Mucosa of descending colon (tissue), 3 donors: ENCODE data around the gene SBK3. TPM values are rescaled to one million over a fixed set of nuclear protein-coding genes. Genes with fewer than 3 reads are reported as not detected.

Experiments
- ATAC-seq: fragments of 200-7000 bp; cut with Tn5 transposase; one replicate; pipeline ENCODE4 v1.9.1; 2020; ENCODE audit warnings: mild to moderate bottlenecking, moderate library complexity
- DNase-seq, 3 donors: peaks; one replicate each; pipeline ENCODE4 v3.0.0-alpha.2; 2020
- H3K36me3 ChIP-seq: fragments of 200-600 bp; one replicate; pipeline ENCODE4 v1.8.0; 2021; ENCODE audit warnings: low read depth, mild to moderate bottlenecking
- H3K4me1 ChIP-seq: fragments of 200-600 bp; one replicate; pipeline ENCODE4 v1.8.0; 2021; ENCODE audit warnings: low read depth, mild to moderate bottlenecking
- H3K4me3 ChIP-seq: fragments of 200-600 bp; one replicate; pipeline ENCODE4 v1.8.0; 2021; ENCODE audit warnings: mild to moderate bottlenecking
- H3K9me3 ChIP-seq: fragments of 200-600 bp; one replicate; pipeline ENCODE4 v1.8.0; 2021; ENCODE audit warnings: mild to moderate bottlenecking
- intact Hi-C, 2 donors: fragments of 100-400 bp; cut with DNase I in 1 of 2; cut with micrococcal nuclease in 1 of 2; formaldehyde crosslinking; loops; one replicate each; pipeline versions ENCODE4 v1.11.0 to v1.11.1; 2022; cut with DNase I, micrococcal nuclease
- long read RNA-seq, 2 donors: library from polyadenylated mRNA; unstranded; transcript quantifications; one replicate each; pipeline ENCODE4 v2.0.0, GENCODE V29; 2019 to 2021
- total RNA-seq, 3 donors: library from RNA; stranded (reverse); fragmentation: NEBNext Ultra II Directional in 2 of 3; extraction: Animal tissue kit (Norgen Biotek cat#: 25700) in 2 of 3; gene quantifications; one replicate each; pipeline versions ENCODE4 v1.2.1 to v1.2.4, GENCODE V29; 2021 to 2023
- TF ChIP-seq, protein P1 (sequence below): fragments of 200-600 bp; IDR thresholded peaks from one replicate; pipeline ENCODE4 v1.8.0; 2022; ENCODE audit warnings: antibody characterized with exemption, mild to moderate bottlenecking
- donor health status: DM: no; HTN: no; CAD: no; lungs with moderate emphysema.
- donor health status: DM: no; HTN: no; CAD: no.
- donor health status: DM: no; HTN: yes; CAD: no.

Gene SBK3, protein sequence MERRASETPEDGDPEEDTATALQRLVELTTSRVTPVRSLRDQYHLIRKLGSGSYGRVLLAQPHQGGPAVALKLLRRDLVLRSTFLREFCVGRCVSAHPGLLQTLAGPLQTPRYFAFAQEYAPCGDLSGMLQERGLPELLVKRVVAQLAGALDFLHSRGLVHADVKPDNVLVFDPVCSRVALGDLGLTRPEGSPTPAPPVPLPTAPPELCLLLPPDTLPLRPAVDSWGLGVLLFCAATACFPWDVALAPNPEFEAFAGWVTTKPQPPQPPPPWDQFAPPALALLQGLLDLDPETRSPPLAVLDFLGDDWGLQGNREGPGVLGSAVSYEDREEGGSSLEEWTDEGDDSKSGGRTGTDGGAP
- total RNA-seq, result under 1 TPM in 2 of 3 donors, not detected in 1; 0.34 to 0.54 TPM
- long read RNA-seq, donor 1, result 0 reads
- long read RNA-seq, donor 2, result 0 reads

DNA sequence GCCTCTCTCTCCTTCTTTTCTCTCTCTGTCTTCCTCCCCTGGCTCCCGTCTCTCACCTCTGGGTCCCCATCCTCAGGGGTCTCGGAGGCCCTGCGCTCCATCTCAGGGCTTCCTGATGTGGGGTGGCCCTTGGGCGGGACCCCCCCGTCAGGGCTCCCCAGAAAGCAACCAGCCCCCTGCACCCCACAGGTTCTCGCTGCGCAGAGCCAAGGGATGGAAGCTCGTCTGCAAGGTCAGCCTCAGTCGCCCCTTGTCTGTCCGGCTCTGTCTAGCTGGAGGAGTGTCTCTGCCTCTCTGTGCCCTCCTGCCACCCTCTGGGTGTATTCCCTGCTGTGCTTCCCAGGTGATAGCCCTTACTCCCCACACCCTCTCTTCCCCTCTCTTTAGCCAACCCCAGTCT is at the start of gene SBK3:
SBK3 (minus strand) TSS at position 101 of the 400 bp plus-strand sequence; CDS start at position 101, 0 bp downstream.
- no peak for DNase-seq
- TF ChIP-seq, protein P1, sequence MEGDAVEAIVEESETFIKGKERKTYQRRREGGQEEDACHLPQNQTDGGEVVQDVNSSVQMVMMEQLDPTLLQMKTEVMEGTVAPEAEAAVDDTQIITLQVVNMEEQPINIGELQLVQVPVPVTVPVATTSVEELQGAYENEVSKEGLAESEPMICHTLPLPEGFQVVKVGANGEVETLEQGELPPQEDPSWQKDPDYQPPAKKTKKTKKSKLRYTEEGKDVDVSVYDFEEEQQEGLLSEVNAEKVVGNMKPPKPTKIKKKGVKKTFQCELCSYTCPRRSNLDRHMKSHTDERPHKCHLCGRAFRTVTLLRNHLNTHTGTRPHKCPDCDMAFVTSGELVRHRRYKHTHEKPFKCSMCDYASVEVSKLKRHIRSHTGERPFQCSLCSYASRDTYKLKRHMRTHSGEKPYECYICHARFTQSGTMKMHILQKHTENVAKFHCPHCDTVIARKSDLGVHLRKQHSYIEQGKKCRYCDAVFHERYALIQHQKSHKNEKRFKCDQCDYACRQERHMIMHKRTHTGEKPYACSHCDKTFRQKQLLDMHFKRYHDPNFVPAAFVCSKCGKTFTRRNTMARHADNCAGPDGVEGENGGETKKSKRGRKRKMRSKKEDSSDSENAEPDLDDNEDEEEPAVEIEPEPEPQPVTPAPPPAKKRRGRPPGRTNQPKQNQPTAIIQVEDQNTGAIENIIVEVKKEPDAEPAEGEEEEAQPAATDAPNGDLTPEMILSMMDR, result no peak
- H3K9me3 ChIP-seq, result no peaks in the 10 kb centered on the region
- no peaks in the 10 kb centered on the region for H3K36me3 ChIP-seq
- intact Hi-C loops, result no loop called here
- H3K4me1 ChIP-seq, result peaks cover 2% of the 10 kb centered on the region
- no peak within 1 kb of the TSS for H3K4me3 ChIP-seq
- ATAC-seq, result no peak

DNA sequence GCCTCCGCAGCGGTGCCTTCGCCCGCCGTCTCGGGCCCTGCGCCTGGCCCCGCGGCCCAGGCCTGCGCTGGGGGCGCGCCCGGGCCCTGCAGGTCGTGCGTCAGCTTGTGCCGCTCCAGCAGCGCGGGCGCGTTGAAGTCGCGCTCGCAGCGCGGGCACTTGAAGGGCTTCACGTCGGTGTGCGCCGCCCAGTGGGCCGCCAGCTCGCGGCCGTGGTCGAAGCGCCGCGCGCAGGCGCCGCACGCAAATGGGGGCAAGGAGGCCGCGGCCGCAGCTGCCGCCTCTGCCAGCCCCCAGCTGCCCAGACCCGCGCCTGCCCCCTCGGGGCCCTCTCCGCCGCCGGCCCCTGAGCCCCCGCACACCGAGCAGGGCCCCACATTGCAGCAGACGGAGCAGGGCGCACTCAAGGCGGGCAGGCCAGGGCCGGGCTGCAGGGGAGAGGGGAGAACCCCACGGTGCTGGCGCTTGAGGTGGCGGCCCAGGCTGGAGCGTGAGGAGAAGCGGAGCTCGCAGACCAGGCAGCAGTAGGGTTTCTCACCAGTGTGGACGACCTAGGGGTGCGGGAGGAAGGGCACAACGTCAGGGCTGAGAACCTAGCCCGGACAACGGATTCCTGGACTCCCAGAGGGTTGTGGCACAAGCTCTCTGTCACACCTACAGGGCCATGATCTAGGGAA is 47.9 kb upstream of the SBK3 start:
- TF ChIP-seq, protein P1, result no peak
- ATAC-seq (no peak), DNase-seq (no peak)
- Histone ChIP-seq H3K36me3 (no peaks in the 10 kb centered on the region), H3K9me3 (no peaks in the 10 kb centered on the region), H3K4me1 (no peaks in the 10 kb centered on the region), H3K4me3 (no peak overlapping the region)
- intact Hi-C loops, result no loop called here

DNA sequence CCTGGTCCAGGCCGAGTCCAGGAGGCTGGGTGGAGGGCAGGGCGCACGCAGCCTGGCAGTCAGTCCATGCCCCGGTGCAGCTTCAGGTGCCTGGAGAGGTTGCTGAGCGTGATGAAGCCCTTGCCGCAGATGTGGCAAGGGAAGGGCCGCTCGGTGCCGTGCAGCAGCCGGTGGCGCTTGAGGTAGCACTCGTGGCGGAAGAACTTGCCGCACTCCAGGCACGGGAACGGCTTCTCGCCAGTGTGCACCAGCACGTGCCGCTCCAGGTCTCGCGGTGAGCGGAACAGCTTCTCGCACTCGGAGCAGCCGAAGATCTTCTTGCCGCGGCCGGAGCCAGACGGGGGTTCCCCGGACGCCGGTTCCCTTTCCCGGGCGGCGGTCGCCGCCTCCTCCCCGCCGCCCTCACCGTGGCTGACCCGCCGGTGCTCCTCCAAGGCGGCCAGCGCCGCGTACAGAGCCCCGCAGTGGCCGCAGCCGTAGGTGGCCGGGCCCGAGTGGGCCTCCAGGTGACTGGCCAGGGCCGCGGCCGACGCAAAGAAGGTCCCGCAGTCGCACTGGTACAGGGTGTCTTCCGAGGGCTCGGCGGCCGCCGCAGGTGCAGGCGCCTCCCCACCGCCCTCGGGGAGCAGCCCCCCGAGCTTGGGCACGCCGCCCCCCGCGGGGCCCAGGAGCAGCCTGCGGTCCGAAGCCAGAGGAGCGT is 47.2 kb upstream of the SBK3 start:
- Histone ChIP-seq H3K4me1 (no peaks in the 10 kb centered on the region), H3K36me3 (no peaks in the 10 kb centered on the region), H3K9me3 (no peaks in the 10 kb centered on the region), H3K4me3 (no peak overlapping the region)
- intact Hi-C loops, result no loop called here
- DNase-seq, result no peak
- TF ChIP-seq, protein P1, result no peak
- no peak for ATAC-seq

DNA sequence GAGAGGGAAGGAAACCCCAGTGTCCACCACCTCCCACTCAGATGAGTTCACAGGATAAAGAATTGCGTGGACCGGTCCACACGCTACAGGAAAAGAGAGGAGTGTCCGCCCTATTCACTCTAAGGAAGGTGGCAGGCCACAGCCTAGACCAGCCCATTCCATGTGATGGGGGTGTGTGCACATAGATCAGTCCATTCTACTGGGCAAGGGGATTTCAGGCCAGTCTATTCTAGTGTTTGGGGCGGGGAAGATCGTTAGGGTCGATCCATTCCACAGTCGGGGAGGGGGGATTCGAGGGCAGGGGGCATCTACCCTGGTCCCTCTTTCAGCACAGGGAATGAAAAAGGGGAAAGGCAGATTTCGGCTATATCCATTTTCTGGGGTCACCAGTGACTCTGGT is 46.2 kb upstream of the SBK3 start:
- DNase-seq (no peak), ATAC-seq (no peak)
- H3K36me3 ChIP-seq, result no peaks in the 10 kb centered on the region
- intact Hi-C loops, result no loop called here
- TF ChIP-seq, protein P1, result no peak
- H3K9me3 ChIP-seq, result no peaks in the 10 kb centered on the region
- peaks cover 4% of the 10 kb centered on the region for H3K4me1 ChIP-seq
- no peak overlapping the region for H3K4me3 ChIP-seq

DNA sequence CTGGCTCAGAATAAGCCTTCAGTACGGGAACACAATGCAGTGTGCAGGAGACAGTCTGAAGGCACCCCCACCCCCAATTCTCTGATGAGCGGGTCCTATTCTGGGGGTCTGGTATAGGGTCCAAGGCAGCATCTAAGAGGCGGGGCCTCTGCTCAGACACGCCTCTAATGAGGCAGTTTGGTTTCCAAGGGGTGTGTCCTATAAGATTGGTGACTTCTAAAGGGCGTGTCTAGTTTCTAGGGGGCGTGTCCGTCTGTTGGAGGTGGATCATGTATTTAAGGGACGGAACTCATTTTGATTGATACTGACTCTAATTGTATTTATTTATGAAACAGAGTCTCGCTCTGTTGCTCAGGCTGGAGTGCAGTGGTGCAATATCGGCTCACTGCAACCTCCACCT is 45.3 kb upstream of the SBK3 start:
- DNase-seq, result peak in 1 of 3 donors; percentile 40
- TF ChIP-seq, protein P1, result no peak
- Histone ChIP-seq H3K36me3 (no peaks in the 10 kb centered on the region), H3K4me1 (peaks cover 8% of the 10 kb centered on the region), H3K9me3 (no peaks in the 10 kb centered on the region), H3K4me3 (no peak overlapping the region)
- intact Hi-C loops, result no loop called here
- peak; percentile 33 for ATAC-seq
